ENCODE data around the gene DDX25. TPM values are rescaled to one million over a fixed set of nuclear protein-coding genes. Genes with fewer than 3 reads are reported as not detected.

DDX25 gene
- total RNA-seq, 1 donor from 2014 or later, result 1.8 TPM

DNA sequence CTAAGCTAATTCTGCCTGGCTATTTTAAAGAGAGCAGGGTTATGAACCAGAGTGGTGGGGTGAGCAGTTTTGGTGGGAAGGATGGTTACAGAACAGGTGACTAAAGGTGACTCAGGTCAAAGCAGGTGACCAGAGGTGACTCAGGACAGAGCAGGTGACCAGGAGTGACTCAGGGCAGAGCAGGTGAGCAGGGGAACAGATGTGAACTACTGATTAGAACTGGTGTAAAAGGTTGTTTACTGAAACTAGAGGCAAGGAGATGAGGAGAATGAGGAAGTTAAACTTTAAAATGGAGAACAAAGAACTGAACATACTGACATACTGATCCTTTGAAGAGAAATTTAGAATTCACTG lies 32.2 kb upstream of the DDX25 start:
- no peak for TF ChIP-seq CTCF (conservative IDR thresholded peaks at IDR 0.05)
- Mint-ChIP-seq H3K36me3 (no peaks in the 10 kb centered on the region), H3K4me3 (no peak overlapping the region), H3K27ac (no peak overlapping the region), H3K4me1 (ENCODE audit: unreplicated experiment) (peaks cover 6% of the 10 kb centered on the region), H3K27me3 (peaks cover 7% of the 10 kb centered on the region), H3K9me3 (peaks cover 5% of the 10 kb centered on the region)
- no peak for DNase-seq (ENCODE audit: extremely low spot score, unreplicated experiment)

- peak overlapping the region; percentile 57 for H3K4me3 Mint-ChIP-seq
- peaks cover 6% of the 10 kb centered on the region for H3K4me1 Mint-ChIP-seq (ENCODE audit: unreplicated experiment)
- H3K27me3 Mint-ChIP-seq, result peaks cover 11% of the 10 kb centered on the region
- peaks cover 5% of the 10 kb centered on the region for H3K9me3 Mint-ChIP-seq
- DNase-seq (ENCODE audit: extremely low spot score, unreplicated experiment), result no peak
- TF ChIP-seq CTCF (conservative IDR thresholded peaks at IDR 0.05), result no peak
- no peak overlapping the region for H3K27ac Mint-ChIP-seq
- H3K36me3 Mint-ChIP-seq, result no peaks in the 10 kb centered on the region
Measured at GRCh38 chr11:125873881-125874555, 30.3 kb upstream of the DDX25 start.

- no peak overlapping the region for H3K27ac Mint-ChIP-seq
- H3K4me3 Mint-ChIP-seq, result peak overlapping the region; percentile 57
- H3K9me3 Mint-ChIP-seq, result peaks cover 5% of the 10 kb centered on the region
- H3K4me1 Mint-ChIP-seq (ENCODE audit: unreplicated experiment), result peaks cover 6% of the 10 kb centered on the region
- peak; percentile 86 for TF ChIP-seq CTCF (conservative IDR thresholded peaks at IDR 0.05)
- H3K27me3 Mint-ChIP-seq, result peaks cover 11% of the 10 kb centered on the region
- H3K36me3 Mint-ChIP-seq, result no peaks in the 10 kb centered on the region
- no peak for DNase-seq (ENCODE audit: extremely low spot score, unreplicated experiment)
Measured at GRCh38 chr11:125874556-125875124, 29.7 kb upstream of the DDX25 start.

DNA sequence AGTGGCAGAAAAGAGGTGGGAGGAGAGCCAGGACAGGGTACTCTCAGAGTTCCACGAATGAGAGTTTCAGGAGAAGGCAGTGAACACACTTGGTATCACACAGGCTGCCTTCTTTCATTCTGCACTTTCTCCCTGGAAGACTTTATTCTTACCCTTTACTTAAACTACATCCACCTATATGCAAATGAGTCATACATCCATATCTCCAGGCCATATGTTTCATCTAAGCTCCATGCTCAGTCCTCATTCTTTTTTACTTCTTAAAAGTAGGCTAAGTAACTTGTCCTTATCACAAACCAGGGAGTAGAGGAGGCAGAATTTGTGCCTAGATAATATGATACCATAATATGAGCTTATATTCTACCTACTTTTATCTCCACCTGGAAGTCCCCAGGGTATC lies 23.0 kb upstream of the DDX25 start:
- no peaks in the 10 kb centered on the region for H3K36me3 Mint-ChIP-seq
- H3K9me3 Mint-ChIP-seq, result no peaks in the 10 kb centered on the region
- H3K4me3 Mint-ChIP-seq, result no peak overlapping the region
- no peak for DNase-seq (ENCODE audit: extremely low spot score, unreplicated experiment)
- H3K27ac Mint-ChIP-seq, result no peak overlapping the region
- peaks cover 27% of the 10 kb centered on the region for H3K27me3 Mint-ChIP-seq
- TF ChIP-seq CTCF (conservative IDR thresholded peaks at IDR 0.05), result no peak
- H3K4me1 Mint-ChIP-seq (ENCODE audit: unreplicated experiment), result no peaks in the 10 kb centered on the region

- no peak for TF ChIP-seq CTCF (conservative IDR thresholded peaks at IDR 0.05)
- H3K36me3 Mint-ChIP-seq, result no peaks in the 10 kb centered on the region
- H3K9me3 Mint-ChIP-seq, result no peaks in the 10 kb centered on the region
- peaks cover 26% of the 10 kb centered on the region for H3K27me3 Mint-ChIP-seq
- no peak overlapping the region for H3K27ac Mint-ChIP-seq
- H3K4me1 Mint-ChIP-seq (ENCODE audit: unreplicated experiment), result no peaks in the 10 kb centered on the region
- no peak for DNase-seq (ENCODE audit: extremely low spot score, unreplicated experiment)
- H3K4me3 Mint-ChIP-seq, result no peak overlapping the region
Measured at GRCh38 chr11:125883375-125883774, 20.9 kb upstream of the DDX25 start.
